Right lobe of liver (tissue), 4 donors: ENCODE data around the gene OLA1.

ENCODE experiments used
- CTCF ChIP-seq, 4 donors: fragments of 200-600 bp in 3 of 4; fragments of 450-650 bp in 1 of 4; IDR thresholded peaks; one replicate each; pipeline versions ENCODE4 v1.5.1 to v1.8.0; 2016 to 2022; ENCODE audit warnings: antibody characterized with exemption in 4 of 4, mild to moderate bottlenecking in 2 of 4
- POLR2A ChIP-seq: fragments of 450-650 bp; IDR thresholded peaks from one replicate; pipeline ENCODE4 v1.6.1; 2017; ENCODE audit warnings: antibody characterized with exemption, mild to moderate bottlenecking
- donor health status: DM: no; HTN: no; CAD: no.
- donor health status: DM: no; HTN: no; CAD: no.
- donor health status: DM: no; HTN: yes; CAD: no.

DNA sequence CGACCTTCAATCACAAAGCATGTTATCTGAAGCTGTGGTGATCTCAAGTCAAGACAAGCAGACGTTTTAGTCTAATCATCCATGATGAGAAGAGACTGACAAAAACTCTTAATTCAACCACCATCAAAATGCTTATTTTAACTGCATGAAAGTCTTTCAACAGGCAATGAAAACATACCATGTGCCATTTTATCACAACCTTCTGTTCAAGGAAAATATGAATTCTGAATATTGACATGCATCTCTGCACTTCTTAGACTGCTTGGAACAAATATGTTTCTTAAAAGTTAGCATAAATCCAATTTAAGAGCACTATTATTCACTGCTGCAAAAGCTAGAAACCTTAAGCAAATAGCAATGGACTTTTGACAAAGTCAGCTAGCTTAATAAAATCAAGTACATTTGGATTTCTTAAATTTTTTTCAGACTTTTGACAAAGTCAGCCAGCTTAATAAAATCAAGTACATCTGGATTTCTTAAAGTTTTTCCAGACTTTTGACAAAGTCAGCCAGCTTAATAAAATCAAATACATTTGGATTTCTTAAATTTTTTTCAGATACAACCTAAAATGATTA lies 70.9 kb downstream of the OLA1 start:
- TF ChIP-seq CTCF (IDR thresholded peaks at IDR 0.05) (no peak), POLR2A (no peak)
